H1 (cell line): ENCODE data around the gene CFAP91. TPM values are rescaled to one million over a fixed set of nuclear protein-coding genes. Genes with fewer than 3 reads are reported as not detected.

Experiments
- CTCF ChIA-PET: fragments of 300-600 bp; sonication (Branson Sonifier 250); formaldehyde crosslinking; loops from one replicate; lab custom pipeline; 2021; ENCODE audit not compliant: partially characterized antibody; lab: Charles Lee
- POLR2A ChIA-PET: fragments of 300-600 bp; sonication (Branson Sonifier 250); formaldehyde crosslinking; loops from one replicate; lab custom pipeline; 2021; ENCODE audit warnings: inconsistent platforms; ENCODE audit not compliant: partially characterized antibody; lab: Charles Lee
- DNase-seq, 2 experiments: peaks; one replicate each; pipeline versions ENCODE4 v3.0.0 to v3.0.0-alpha.2; 2010 to 2022; ENCODE audit warnings: low spot score in 2 of 2, low read depth in 1 of 2, mixed read lengths in 1 of 2
- FAIRE-seq: peaks from 2 replicates; lab custom pipeline; 2011; peaks lifted over from hg19 to GRCh38; lab: Jason Lieb, UNC
- H2AFZ ChIP-seq: 2 replicates; pipeline ENCODE4 v1.8.1; 2012; ENCODE audit warnings: low read length, inconsistent platforms
- H2AK5ac ChIP-seq: 2 replicates; pipeline ENCODE4 v1.6.1; 2013; ENCODE audit warnings: low read depth, low read length
- H2BK120ac ChIP-seq: replicated peaks from 2 replicates; pipeline ENCODE3; 2013; ENCODE audit warnings: low read depth, low read length, inconsistent platforms
- H2BK12ac ChIP-seq: 2 replicates; pipeline ENCODE4 v1.6.1; 2013; ENCODE audit warnings: low read depth, low read length
- H2BK15ac ChIP-seq: 2 replicates; pipeline ENCODE4 v1.6.1; 2013; ENCODE audit warnings: low read length
- H2BK20ac ChIP-seq: 2 replicates; pipeline ENCODE4 v1.6.1; 2013; ENCODE audit warnings: low read length
- H2BK5ac ChIP-seq: 2 replicates; pipeline ENCODE4 v1.6.1; 2013; ENCODE audit warnings: low read depth, low read length
- H3K14ac ChIP-seq: 2 replicates; pipeline ENCODE4 v1.6.1; 2013; ENCODE audit warnings: inconsistent platforms; ENCODE audit not compliant: insufficient read length
- H3K18ac ChIP-seq: 2 replicates; pipeline ENCODE4 v1.6.1; 2013; ENCODE audit warnings: low read length; ENCODE audit errors: extremely low read depth
- H3K23ac ChIP-seq: 2 replicates; pipeline ENCODE4 v1.6.1; 2013; ENCODE audit warnings: inconsistent platforms; ENCODE audit not compliant: insufficient read length
- H3K23me2 ChIP-seq: 2 replicates; pipeline ENCODE4 v1.6.1; 2013; ENCODE audit warnings: low read depth, low read length
- H3K27ac ChIP-seq: 2 replicates; pipeline ENCODE4 v1.6.1; 2011; ENCODE audit warnings: low read depth, low read length, inconsistent platforms
- H3K27me3 ChIP-seq, 4 experiments: replicated peaks in 1 of 4; 1 replicate in 1 of 4; 2 replicates in 3 of 4; pipeline versions ENCODE4 v1.6.1 to v1.8.1; 2011 to 2013; ENCODE audit warnings: low read length in 3 of 4, mild to moderate bottlenecking in 3 of 4, inconsistent platforms in 2 of 4, mixed read lengths in 2 of 4, moderate library complexity in 1 of 4; ENCODE audit not compliant: control insufficient read depth in 3 of 4, insufficient read depth in 3 of 4; ENCODE audit errors: extremely low read depth in 1 of 4
- H3K36me3 ChIP-seq, 4 experiments: 2 replicates each; pipeline versions ENCODE4 v1.6.1 to v1.8.1; 2011 to 2013; ENCODE audit warnings: mild to moderate bottlenecking in 4 of 4, low read length in 3 of 4, moderate library complexity in 2 of 4, control low read depth in 1 of 4, inconsistent platforms in 1 of 4; ENCODE audit not compliant: insufficient read depth in 4 of 4, control insufficient read depth in 2 of 4
- H3K4ac ChIP-seq: replicated peaks from 2 replicates; pipeline ENCODE3; 2013; ENCODE audit warnings: low read length, low read depth, mixed read lengths, inconsistent platforms; ENCODE audit not compliant: insufficient read length
- H3K4me1 ChIP-seq, 4 experiments: replicated peaks in 1 of 4; 1 replicate in 1 of 4; 2 replicates in 3 of 4; pipeline versions ENCODE4 v1.6.1 to v1.8.1; 2011 to 2013; ENCODE audit warnings: low read length in 3 of 4, inconsistent platforms in 2 of 4, mixed read lengths in 1 of 4; ENCODE audit not compliant: insufficient read depth in 4 of 4, control insufficient read depth in 3 of 4
- H3K4me2 ChIP-seq, 2 experiments: 2 replicates each; pipeline versions ENCODE4 v1.6.1 to v1.8.1; 2011 to 2013; ENCODE audit warnings: low read depth in 2 of 2, low read length in 2 of 2, control low read depth in 1 of 2, inconsistent platforms in 1 of 2, mild to moderate bottlenecking in 1 of 2; ENCODE audit not compliant: insufficient read depth in 1 of 2
- H3K4me3 ChIP-seq, 4 experiments: fragments of 200-600, 300-600 bp in 1 of 4; sonication (generic), shearing (Covaris generic), sonication (Bioruptor Twin) in 1 of 4; 2 replicates each; pipeline versions ENCODE4 v1.5.1 to v1.8.1; 2011 to 2016; ENCODE audit warnings: low read length in 4 of 4, low read depth in 3 of 4, control low read depth in 2 of 4, inconsistent platforms in 2 of 4, mild to moderate bottlenecking in 2 of 4, mixed read lengths in 1 of 4, moderate library complexity in 1 of 4; ENCODE audit not compliant: insufficient read depth in 2 of 4; ENCODE audit errors: extremely low read depth in 1 of 4
- H3K56ac ChIP-seq: replicated peaks from 2 replicates; pipeline ENCODE3; 2013; ENCODE audit warnings: low read depth, mild to moderate bottlenecking, mixed read lengths, low read length, inconsistent platforms; ENCODE audit not compliant: insufficient read length
- H3K79me1 ChIP-seq: 2 replicates; pipeline ENCODE4 v1.6.1; 2013; ENCODE audit warnings: low read depth, low read length, control low read depth
- H3K79me2 ChIP-seq, 2 experiments: 2 replicates each; pipeline versions ENCODE4 v1.6.1 to v1.8.1; 2012 to 2013; ENCODE audit warnings: low read length in 2 of 2, mild to moderate bottlenecking in 2 of 2, inconsistent platforms in 1 of 2; ENCODE audit not compliant: insufficient read depth in 2 of 2, control insufficient read depth in 1 of 2
- H3K9ac ChIP-seq, 4 experiments: replicated peaks in 1 of 4; 1 replicate in 1 of 4; 2 replicates in 3 of 4; pipeline versions ENCODE4 v1.6.1 to v1.8.1; 2011 to 2013; ENCODE audit warnings: low read depth in 3 of 4, low read length in 3 of 4, control low read depth in 2 of 4, mild to moderate bottlenecking in 2 of 4, moderate library complexity in 2 of 4, inconsistent platforms in 1 of 4; ENCODE audit errors: extremely low read depth in 1 of 4
- H3K9me3 ChIP-seq, 2 experiments: 2 replicates each; pipeline versions ENCODE4 v1.6.1 to v1.8.1; 2012 to 2013; ENCODE audit warnings: mild to moderate bottlenecking in 2 of 2, moderate library complexity in 2 of 2, control low read depth in 1 of 2, inconsistent platforms in 1 of 2, low read depth in 1 of 2, low read length in 1 of 2, mixed read lengths in 1 of 2; ENCODE audit not compliant: insufficient read depth in 2 of 2
- H4K20me1 ChIP-seq, 2 experiments: replicated peaks in 1 of 2; 2 replicates each; pipeline versions ENCODE3 to v1.8.1; 2011 to 2013; ENCODE audit warnings: inconsistent platforms in 2 of 2, low read length in 2 of 2, mild to moderate bottlenecking in 1 of 2; ENCODE audit not compliant: insufficient read depth in 2 of 2, control insufficient read depth in 1 of 2
- H4K5ac ChIP-seq: 2 replicates; pipeline ENCODE4 v1.6.1; 2013; ENCODE audit warnings: low read length, low read depth, mixed read lengths, inconsistent platforms; ENCODE audit not compliant: insufficient read length
- H4K8ac ChIP-seq: 2 replicates; pipeline ENCODE4 v1.8.0; 2013; ENCODE audit warnings: mild to moderate bottlenecking, moderate library complexity, low read length, inconsistent platforms; ENCODE audit not compliant: insufficient read depth; ENCODE audit errors: extremely low read depth
- H4K91ac ChIP-seq: replicated peaks from 2 replicates; pipeline ENCODE3; 2013; ENCODE audit warnings: low read length, mixed read lengths, inconsistent platforms; ENCODE audit not compliant: insufficient read length
- CBX5 ChIP-seq: fragments of 300-800, 300-1000 bp; sonication (generic); IDR thresholded peaks from 2 replicates; pipeline ENCODE4 v1.7.1; 2016; ENCODE audit warnings: antibody characterized with exemption, low read length, low read depth
- CHD2 ChIP-seq: IDR thresholded peaks from 2 replicates; pipeline ENCODE4 v1.6.1; 2012; ENCODE audit warnings: low read length, improper control_type of control experiment
- CREB1 ChIP-seq: IDR thresholded peaks from 2 replicates; pipeline ENCODE4 v1.6.1; 2012; ENCODE audit warnings: inconsistent platforms
- EP300 ChIP-seq, 2 experiments: IDR thresholded peaks; 1 replicate in 1 of 2; 2 replicates in 1 of 2; pipeline ENCODE4 v1.6.1; 2011 to 2012; ENCODE audit warnings: low read depth in 2 of 2, low read length in 2 of 2, mild to moderate bottlenecking in 2 of 2, borderline replicate concordance in 1 of 2, inconsistent platforms in 1 of 2, moderate library complexity in 1 of 2
- EZH2 ChIP-seq: fragments of 200-600 bp; sonication (generic); IDR thresholded peaks from 2 replicates; pipeline ENCODE4 v1.7.1; 2012; ENCODE audit warnings: low read depth, mild to moderate bottlenecking, moderate library complexity, low read length, inconsistent platforms; ENCODE audit not compliant: severe bottlenecking
- JUN ChIP-seq: IDR thresholded peaks from 2 replicates; pipeline ENCODE4 v1.6.1; 2011; ENCODE audit warnings: low read depth, mild to moderate bottlenecking, improper control_type of control experiment, low read length
- JUND ChIP-seq: IDR thresholded peaks from 2 replicates; pipeline ENCODE4 v1.6.1; 2011; ENCODE audit warnings: mild to moderate bottlenecking, improper control_type of control experiment, low read length
- KDM1A ChIP-seq: fragments of 200-600, 300-600 bp; sonication (generic); IDR thresholded peaks from 2 replicates; pipeline ENCODE4 v1.7.1; 2016; ENCODE audit warnings: mild to moderate bottlenecking, low read length, borderline replicate concordance
- RFX5 ChIP-seq: IDR thresholded peaks from 2 replicates; pipeline ENCODE4 v1.6.1; 2011; ENCODE audit warnings: low read depth, low read length, improper control_type of control experiment, borderline replicate concordance
- RXRA ChIP-seq: IDR thresholded peaks from 2 replicates; pipeline ENCODE4 v1.6.1; 2011; ENCODE audit warnings: low read depth, mild to moderate bottlenecking, low read length, moderate library complexity; ENCODE audit not compliant: insufficient read depth
- SAP30 ChIP-seq: fragments of 300-600 bp; sonication (generic); IDR thresholded peaks from 2 replicates; pipeline ENCODE4 v1.7.1; 2012; ENCODE audit warnings: low read length, moderate library complexity, mild to moderate bottlenecking, inconsistent platforms; ENCODE audit not compliant: insufficient read depth, insufficient replicate concordance
- SIN3A ChIP-seq, 2 experiments: IDR thresholded peaks in 1 of 2; conservative IDR thresholded peaks in 1 of 2; 2 replicates each; pipeline ENCODE4 v1.6.1; 2011 to 2012; ENCODE audit warnings: low read length in 2 of 2, improper control_type of control experiment in 1 of 2, low read depth in 1 of 2, mild to moderate bottlenecking in 1 of 2
- SP2 ChIP-seq: IDR thresholded peaks from 2 replicates; pipeline ENCODE4 v1.6.1; 2012; ENCODE audit warnings: mild to moderate bottlenecking, low read length, inconsistent platforms
- polyA plus RNA-seq, 7 experiments: library from polyadenylated mRNA; depleted of rRNA in 3 of 7; stranded (reverse) in 5 of 7; unstranded in 2 of 7; fragments of >200 nt in 5 of 7; fragments of 200-250 nt in 2 of 7; gene quantifications; 1 replicate in 5 of 7; 2 replicates in 1 of 7; 4 replicates in 1 of 7; pipeline versions ENCODE4 v1.2.1 to v1.2.3, GENCODE V29; 2011 to 2013; ENCODE audit warnings: missing spikeins in 2 of 7, mixed read lengths in 2 of 7
- total RNA-seq: library from RNA; stranded (reverse); fragmentation: NEBNext Ultra II Directional; extraction: Animal tissue kit (Norgen Biotek cat#: 25700); gene quantifications from 2 replicates; pipeline ENCODE4 v1.2.1, GENCODE V29; 2021

CFAP91 gene
- total and polyA plus RNA-seq, 2 of the 8 experiments (the other 6 are each of a cell fraction or from before 2014, with no cell fraction given): 5.4 to 7.4 TPM

GRCh38 chr3:119738741-119739140, 35.9 kb downstream of the CFAP91 start:
- ChIA-PET POLR2A (no interaction called here), CTCF (interaction anchor here (0.6 to 1.2 kb wide), 2 partner anchors 10 to 979 kb away, joined by 4 to 5 read pairs; no protein-coding TSS in a partner anchor)
- Histone ChIP-seq H3K9me3 (no peaks in the 10 kb centered on the region), H3K4ac (no peak overlapping the region), H3K27ac (no peak overlapping the region), H3K27me3 (no peaks in the 10 kb centered on the region), H3K23me2 (no peaks in the 10 kb centered on the region), H2BK20ac (no peak overlapping the region), H2BK15ac (no peak overlapping the region), H3K36me3 (no peaks in the 10 kb centered on the region; a peak in 1 of 8 replicates), H2BK120ac (no peak overlapping the region), H4K8ac (no peak overlapping the region), H3K14ac (no peak overlapping the region), H3K79me2 (no peaks in the 10 kb centered on the region), H3K79me1 (no peaks in the 10 kb centered on the region), H3K4me1 (peaks cover 0 to 2% (median 0%) of the 10 kb centered on the region in 4 experiments; a peak in 1 of 7 replicates), H3K9ac (no peak overlapping the region), H3K18ac (no peak overlapping the region), H4K5ac (no peak overlapping the region), H4K91ac (no peak overlapping the region), H3K4me2 (no peak overlapping the region), H2AK5ac (no peak overlapping the region), H2BK12ac (no peak overlapping the region), H3K4me3 (no peak overlapping the region), H4K20me1 (no peaks in the 10 kb centered on the region), H2AFZ (no peak overlapping the region), H2BK5ac (no peak overlapping the region), H3K56ac (no peak overlapping the region), H3K23ac (no peak overlapping the region)
- DNase-seq (no peak), FAIRE-seq (no peak)
- TF ChIP-seq JUN: no peak
- no peak for TF ChIP-seq SP2
- no peak for TF ChIP-seq SAP30
- TF ChIP-seq SIN3A (conservative IDR thresholded peaks at IDR 0.05 in 1 of 2, IDR thresholded peaks at IDR 0.05 in 1 of 2; ENCODE audit: low read depth in 1 of 2, low read length in 2 of 2): no peak
- no peak for TF ChIP-seq JUND
- TF ChIP-seq CHD2: no peak
- TF ChIP-seq EP300 (IDR thresholded peaks at IDR 0.05; ENCODE audit: borderline replicate concordance in 1 of 2, low read depth in 2 of 2, low read length in 2 of 2): no peak
- no peak for TF ChIP-seq EZH2
- no peak for TF ChIP-seq KDM1A
- no peak for TF ChIP-seq RFX5
- no peak for TF ChIP-seq CREB1
- no peak for TF ChIP-seq CBX5
- TF ChIP-seq RXRA: no peak
